Measurements from ENCODE around the gene YARS2. TPM values are rescaled to one million over a fixed set of nuclear protein-coding genes. Genes with fewer than 3 reads are reported as not detected.

The YARS2 gene
- total RNA-seq, 2 donors from 2014 or later: 34.1 to 72.7 TPM

DNA sequence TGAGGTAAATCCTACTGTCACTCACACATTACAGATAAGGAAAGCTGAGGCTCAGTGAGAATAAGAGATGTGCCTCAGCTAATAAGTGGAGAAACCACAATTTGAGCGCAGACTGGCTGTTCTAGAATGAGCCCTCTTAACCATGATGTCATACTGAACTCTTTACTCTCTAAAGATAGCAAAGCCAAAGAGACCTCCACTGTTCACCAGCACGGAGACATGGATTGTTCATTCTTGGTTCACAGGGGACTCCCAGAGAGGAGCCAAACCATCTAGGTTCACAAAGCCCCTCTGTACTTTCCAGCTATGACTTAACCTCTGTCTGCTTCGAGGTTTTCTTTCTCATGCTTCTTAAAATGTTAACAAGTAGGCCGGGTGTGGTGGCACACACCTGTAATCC, 32.7 kb upstream of the YARS2 start:
- Histone ChIP-seq H3K4me3 (ENCODE audit: low read length) (no peak overlapping the region), H3K4me1 (ENCODE audit: control insufficient read depth, insufficient read depth, low read length) (no peaks in the 10 kb centered on the region), H3K9me3 (ENCODE audit: control insufficient read depth, low read length) (peaks cover 8% of the 10 kb centered on the region), H3K9ac (ENCODE audit: extremely low read depth, low read length, poor library complexity, severe bottlenecking) (no peak overlapping the region), H3K27me3 (ENCODE audit: control insufficient read depth, insufficient read depth, low read length, poor library complexity, severe bottlenecking) (no peaks in the 10 kb centered on the region), H3K36me3 (ENCODE audit: control insufficient read depth, insufficient read depth, low read length) (peaks cover 54% of the 10 kb centered on the region), H3K27ac (ENCODE audit: low read depth, low read length) (no peak overlapping the region)
- no peak for TF ChIP-seq CTCF (conservative IDR thresholded peaks at IDR 0.05)
- Mint-ChIP-seq H3K4me3 (no peak overlapping the region), H3K27me3 (ENCODE audit: insufficient read depth) (no peaks in the 10 kb centered on the region), H3K27ac (no peak overlapping the region), H3K36me3 (ENCODE audit: low read depth) (peaks cover 57% of the 10 kb centered on the region), H3K4me1 (peaks cover 4% of the 10 kb centered on the region), H3K9me3 (peaks cover 16% of the 10 kb centered on the region)
- DNase-seq: no peak
- WGBS, 2 experiments (ENCODE audit: insufficient coverage in 1 of 2, insufficient read length in 1 of 2): 81 to 97% methylated on average over 3 to 4 of the region's 4 CpGs

DNA sequence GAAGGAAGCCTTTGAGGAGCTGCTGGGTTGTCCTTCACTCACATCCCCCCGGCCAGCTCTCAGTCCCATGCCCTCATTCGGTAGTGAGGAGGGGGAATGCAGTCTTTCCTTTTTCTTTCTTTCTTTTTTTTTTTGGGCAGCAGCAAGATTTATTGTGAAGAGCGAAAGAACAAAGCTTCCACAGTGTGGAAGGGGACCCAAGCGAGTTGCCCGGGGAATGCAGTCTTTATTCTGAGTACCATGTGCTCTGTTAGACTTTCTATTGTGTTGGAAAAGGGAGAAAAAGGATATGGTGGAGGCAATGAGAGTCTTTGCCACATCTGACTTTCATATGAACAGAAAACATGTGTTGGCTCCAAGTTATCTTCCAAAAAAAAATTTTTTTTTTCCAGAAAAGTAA, 29.9 kb upstream of the YARS2 start:
- 95% methylated on average over 5 of the region's 5 CpGs; no CpG with 5 or more reads in 1 of the 2 experiments for WGBS, 2 experiments (ENCODE audit: insufficient coverage in 1 of 2, insufficient read length in 1 of 2)
- no peak for TF ChIP-seq CTCF (conservative IDR thresholded peaks at IDR 0.05)
- H3K27ac ChIP-seq (ENCODE audit: low read depth, low read length): no peak overlapping the region
- peaks cover 16% of the 10 kb centered on the region for H3K9me3 Mint-ChIP-seq
- no peaks in the 10 kb centered on the region for H3K27me3 ChIP-seq (ENCODE audit: control insufficient read depth, insufficient read depth, low read length, poor library complexity, severe bottlenecking)
- peaks cover 8% of the 10 kb centered on the region for H3K9me3 ChIP-seq (ENCODE audit: control insufficient read depth, low read length)
- peaks cover 30% of the 10 kb centered on the region for H3K36me3 ChIP-seq (ENCODE audit: control insufficient read depth, insufficient read depth, low read length)
- H3K36me3 Mint-ChIP-seq (ENCODE audit: low read depth): peaks cover 37% of the 10 kb centered on the region
- H3K4me3 Mint-ChIP-seq: no peak overlapping the region
- no peak overlapping the region for H3K9ac ChIP-seq (ENCODE audit: extremely low read depth, low read length, poor library complexity, severe bottlenecking)
- H3K4me1 ChIP-seq (ENCODE audit: control insufficient read depth, insufficient read depth, low read length): no peaks in the 10 kb centered on the region
- DNase-seq: no peak
- no peak overlapping the region for H3K4me3 ChIP-seq (ENCODE audit: low read length)
- no peak overlapping the region for H3K27ac Mint-ChIP-seq
- no peaks in the 10 kb centered on the region for H3K27me3 Mint-ChIP-seq (ENCODE audit: insufficient read depth)
- H3K4me1 Mint-ChIP-seq: peaks cover 4% of the 10 kb centered on the region

DNA sequence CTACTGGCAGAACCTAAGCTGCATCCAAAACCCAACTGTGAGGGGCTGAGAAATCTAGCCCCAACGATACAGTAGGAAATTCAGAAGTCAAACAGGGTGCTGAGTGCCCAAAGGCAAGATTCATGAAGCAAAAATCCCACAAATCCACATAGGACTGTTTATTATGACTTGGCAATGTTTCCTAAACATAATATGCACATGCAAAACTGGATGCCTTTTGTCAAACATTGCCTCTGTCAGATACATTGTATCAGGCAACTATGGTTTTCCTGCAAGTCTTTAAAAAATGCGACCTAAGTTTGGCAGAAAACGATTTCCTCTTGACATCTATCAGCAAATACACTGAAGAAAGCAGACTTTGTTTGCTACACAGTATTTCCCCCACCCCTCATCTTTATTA, 27.3 kb upstream of the YARS2 start:
- H3K27me3 Mint-ChIP-seq (ENCODE audit: insufficient read depth): no peaks in the 10 kb centered on the region
- H3K36me3 Mint-ChIP-seq (ENCODE audit: low read depth): peaks cover 14% of the 10 kb centered on the region
- H3K36me3 ChIP-seq (ENCODE audit: control insufficient read depth, insufficient read depth, low read length): peaks cover 7% of the 10 kb centered on the region
- no peak overlapping the region for H3K27ac ChIP-seq (ENCODE audit: low read depth, low read length)
- no peak for DNase-seq
- H3K4me1 Mint-ChIP-seq: peaks cover 4% of the 10 kb centered on the region
- 83 to 95% methylated on average over 3 of the region's 3 CpGs for WGBS, 2 experiments (ENCODE audit: insufficient coverage in 1 of 2, insufficient read length in 1 of 2)
- H3K9me3 ChIP-seq (ENCODE audit: control insufficient read depth, low read length): no peaks in the 10 kb centered on the region
- H3K4me3 Mint-ChIP-seq: no peak overlapping the region
- H3K9ac ChIP-seq (ENCODE audit: extremely low read depth, low read length, poor library complexity, severe bottlenecking): no peak overlapping the region
- H3K27me3 ChIP-seq (ENCODE audit: control insufficient read depth, insufficient read depth, low read length, poor library complexity, severe bottlenecking): no peaks in the 10 kb centered on the region
- H3K27ac Mint-ChIP-seq: peak overlapping the region; percentile 15
- H3K4me1 ChIP-seq (ENCODE audit: control insufficient read depth, insufficient read depth, low read length): no peaks in the 10 kb centered on the region
- no peak overlapping the region for H3K4me3 ChIP-seq (ENCODE audit: low read length)
- peaks cover 4% of the 10 kb centered on the region for H3K9me3 Mint-ChIP-seq
- no peak for TF ChIP-seq CTCF (conservative IDR thresholded peaks at IDR 0.05)
